PC-3 (cell line): ENCODE results near the gene PLA2G15. TPM values are rescaled to one million over a fixed set of nuclear protein-coding genes. Genes with fewer than 3 reads are reported as not detected.

Experiments
- ATAC-seq: fragments of 200-7000 bp; cut with Tn5 transposase; 2 replicates; pipeline ENCODE4 v1.9.1; 2020; ENCODE audit warnings: mild to moderate bottlenecking, moderate library complexity
- BruUV-seq: library from RNA; stranded (reverse); fragments of 400-500 nt; replicated peaks from 2 replicates; lab custom pipeline; 2021; lab: Mats Ljungman, UMichigan
- CTCF ChIA-PET: fragments of 300-600 bp; sonication (Branson Sonifier 250); formaldehyde crosslinking; loops from one replicate; lab custom pipeline; 2022; ENCODE audit warnings: antibody characterized with exemption; lab: Charles Lee
- POLR2A ChIA-PET: fragments of 300-600 bp; sonication (Branson Sonifier 250); formaldehyde crosslinking; loops from one replicate; lab custom pipeline; 2022; ENCODE audit warnings: antibody characterized with exemption; ENCODE audit not compliant: unreplicated experiment; lab: Charles Lee
- DNase-seq: peaks from one replicate; pipeline ENCODE4 v3.0.0-alpha.2; 2015
- H2AFZ ChIP-seq: fragments of 300-600 bp; sonication (generic); 2 replicates; pipeline ENCODE4 v1.6.0; 2016; ENCODE audit warnings: antibody characterized with exemption, low read length
- H3F3A ChIP-seq: fragments of 300-600 bp; sonication (generic); one replicate; pipeline ENCODE4 v1.6.0; 2017; ENCODE audit warnings: antibody characterized with exemption, low read length, control low read depth, mild to moderate bottlenecking; ENCODE audit not compliant: unreplicated experiment
- H3K27ac ChIP-seq: fragments of 300-600 bp; sonication (generic); 2 replicates; pipeline ENCODE4 v1.5.1; 2016; ENCODE audit warnings: mild to moderate bottlenecking, low read length
- H3K27me3 ChIP-seq: fragments of 300-600 bp; sonication (generic); 2 replicates; pipeline ENCODE4 v1.6.1; 2016; ENCODE audit warnings: low read length, mixed read lengths
- H3K36me3 ChIP-seq: fragments of 300-600 bp; sonication (generic); 2 replicates; pipeline ENCODE4 v1.6.1; 2016; ENCODE audit warnings: low read depth, mixed run types, low read length, mixed read lengths
- H3K4me1 ChIP-seq: fragments of 300-600 bp; sonication (generic); 2 replicates; pipeline ENCODE4 v1.5.1; 2016; ENCODE audit warnings: low read length; ENCODE audit not compliant: insufficient read depth
- H3K4me2 ChIP-seq: fragments of 300-600 bp; sonication (generic); 2 replicates; pipeline ENCODE4 v1.6.0; 2016; ENCODE audit warnings: low read length
- H3K4me3 ChIP-seq: fragments of 300-600 bp; sonication (generic); 2 replicates; pipeline ENCODE4 v1.5.1; 2016; ENCODE audit warnings: mild to moderate bottlenecking, low read length, mixed read lengths
- H3K79me2 ChIP-seq: fragments of 300-600 bp; sonication (generic); 2 replicates; pipeline ENCODE4 v1.6.1; 2017; ENCODE audit warnings: low read length, mixed read lengths
- H3K9ac ChIP-seq: fragments of 300-600 bp; sonication (generic); 2 replicates; pipeline ENCODE4 v1.6.0; 2016; ENCODE audit warnings: mild to moderate bottlenecking, low read length
- H3K9me2 ChIP-seq: fragments of 300-600 bp; sonication (generic); replicated peaks from 2 replicates; pipeline ENCODE4 v1.6.1; 2016; ENCODE audit warnings: mixed run types, low read length, mixed read lengths
- H3K9me3 ChIP-seq: fragments of 300-600 bp; sonication (generic); 2 replicates; pipeline ENCODE4 v1.6.1; 2016; ENCODE audit warnings: low read length, mixed read lengths
- H4K20me1 ChIP-seq: fragments of 300-600 bp; sonication (generic); 2 replicates; pipeline ENCODE4 v1.6.1; 2016; ENCODE audit warnings: low read length, mixed read lengths
- CTCF ChIP-seq: fragments of 300-600 bp; sonication (generic); conservative IDR thresholded peaks from 2 replicates; pipeline ENCODE4 v1.5.1; 2017; ENCODE audit warnings: antibody characterized with exemption, low read depth, mild to moderate bottlenecking, low read length
- EZH2 ChIP-seq: fragments of 300-600 bp; sonication (generic); IDR thresholded peaks from one replicate; pipeline ENCODE4 v1.6.1; 2017; ENCODE audit warnings: antibody characterized with exemption, mild to moderate bottlenecking, low read length; ENCODE audit not compliant: unreplicated experiment
- EZH2phosphoT487 ChIP-seq: fragments of 300-600 bp; sonication (generic); IDR thresholded peaks from 2 replicates; pipeline ENCODE4 v1.6.1; 2018; ENCODE audit warnings: mild to moderate bottlenecking, antibody characterized with exemption, low read length, borderline replicate concordance
- intact Hi-C: fragments of 100-400 bp; cut with micrococcal nuclease; formaldehyde crosslinking; loops from 2 replicates; pipeline ENCODE4 v1.9.0; 2023
- total RNA-seq: library from RNA; depleted of rRNA; stranded (reverse); fragments of >200 nt; gene quantifications from 2 replicates; pipeline ENCODE4 v1.2.3, GENCODE V29; 2014

PLA2G15 gene
- total RNA-seq, 1 experiment from 2014 or later: 16.4 TPM

GRCh38 chr16:68297908-68298307 lies 52.7 kb downstream of the PLA2G15 start:
- DNase-seq: peak; percentile 59
- Histone ChIP-seq H4K20me1 (no peaks in the 10 kb centered on the region), H3K4me3 (no peak overlapping the region), H3K27ac (no peak overlapping the region), H3F3A (peaks cover 3% of the 10 kb centered on the region), H3K4me2 (no peak overlapping the region), H3K9me3 (no peaks in the 10 kb centered on the region), H3K27me3 (no peaks in the 10 kb centered on the region), H3K4me1 (peaks cover 12% of the 10 kb centered on the region), H3K79me2 (no peaks in the 10 kb centered on the region), H3K36me3 (peaks cover 39% of the 10 kb centered on the region), H3K9me2 (no peaks in the 10 kb centered on the region), H2AFZ (no peak overlapping the region), H3K9ac (no peak overlapping the region)
- intact Hi-C loops: no loop called here
- BruUV-seq: no TSS peak
- ATAC-seq: peak; percentile 30; the same call in 1 of the 2 replicates
- CTCF ChIA-PET: no interaction called here
- POLR2A ChIA-PET: no interaction called here
- TF ChIP-seq EZH2phosphoT487 (no peak), EZH2 (no peak)

- Histone ChIP-seq H3K4me3 (no peak overlapping the region), H3F3A (peaks cover 3% of the 10 kb centered on the region), H3K4me2 (no peak overlapping the region), H3K27me3 (no peaks in the 10 kb centered on the region), H3K9ac (no peak overlapping the region), H3K4me1 (peaks cover 12% of the 10 kb centered on the region), H4K20me1 (no peaks in the 10 kb centered on the region), H3K79me2 (no peaks in the 10 kb centered on the region), H3K9me3 (no peaks in the 10 kb centered on the region), H3K36me3 (peaks cover 40% of the 10 kb centered on the region), H3K27ac (no peak overlapping the region), H2AFZ (no peak overlapping the region), H3K9me2 (no peaks in the 10 kb centered on the region)
- ChIA-PET CTCF (no interaction called here), POLR2A (no interaction called here)
- no TSS peak for BruUV-seq
- ATAC-seq (no peak; the same call in none of the 2 replicates), DNase-seq (no peak)
- TF ChIP-seq CTCF: no peak
- no peak for TF ChIP-seq EZH2phosphoT487
- TF ChIP-seq EZH2: no peak
- intact Hi-C loops: no loop called here
Observed at GRCh38 chr16:68298312-68298711, 53.1 kb downstream of the PLA2G15 start.

- H4K20me1 ChIP-seq: no peaks in the 10 kb centered on the region
- H3K4me2 ChIP-seq: no peak overlapping the region
- H3K79me2 ChIP-seq: no peaks in the 10 kb centered on the region
- H3K9me2 ChIP-seq: no peaks in the 10 kb centered on the region
- peaks cover 12% of the 10 kb centered on the region for H3K4me1 ChIP-seq
- intact Hi-C loops: no loop called here
- CTCF ChIA-PET: interaction anchor here (0.6 kb wide), 1 partner anchor 35 kb away, joined by 3 read pairs; the partner anchor contains the start of gene SLC7A6
- H3K9me3 ChIP-seq: no peaks in the 10 kb centered on the region
- peaks cover 45% of the 10 kb centered on the region for H3K36me3 ChIP-seq
- DNase-seq (peak; percentile 43), ATAC-seq (no peak)
- TF ChIP-seq CTCF: no peak
- no peak for TF ChIP-seq EZH2phosphoT487
- no peak for TF ChIP-seq EZH2
- no peak overlapping the region for H3K27ac ChIP-seq
- no peak overlapping the region for H3K9ac ChIP-seq
- POLR2A ChIA-PET: no interaction called here
- peaks cover 3% of the 10 kb centered on the region for H3F3A ChIP-seq
- H3K27me3 ChIP-seq: no peaks in the 10 kb centered on the region
- H2AFZ ChIP-seq: no peak overlapping the region
- BruUV-seq: no TSS peak
- no peak overlapping the region for H3K4me3 ChIP-seq
Observed at GRCh38 chr16:68298907-68299561, 53.9 kb downstream of the PLA2G15 start.
